H9 (cell line): ENCODE results near the gene GABBR2. TPM values are rescaled to one million over a fixed set of nuclear protein-coding genes. Genes with fewer than 3 reads are reported as not detected.

Experiments
- DNase-seq: peaks from one replicate; pipeline ENCODE4 v3.0.0-alpha.2; 2017
- H2AFZ ChIP-seq: one replicate; pipeline ENCODE4 v1.6.1; 2013; ENCODE audit warnings: mild to moderate bottlenecking, low read length, control low read depth, moderate library complexity
- H2AK5ac ChIP-seq: 2 replicates; pipeline ENCODE4 v1.6.1; 2013; ENCODE audit warnings: low read length, control low read depth, mixed read lengths; ENCODE audit not compliant: insufficient read length
- H2BK120ac ChIP-seq: one replicate; pipeline ENCODE4 v1.6.1; 2013; ENCODE audit warnings: low read depth, mild to moderate bottlenecking, low read length, control low read depth, inconsistent platforms; ENCODE audit not compliant: poor library complexity, severe bottlenecking
- H2BK12ac ChIP-seq: 2 replicates; pipeline ENCODE4 v1.6.1; 2013; ENCODE audit warnings: low read length, control low read depth, mixed read lengths, low read depth; ENCODE audit not compliant: insufficient read length
- H2BK15ac ChIP-seq: 2 replicates; pipeline ENCODE4 v1.6.1; 2013; ENCODE audit warnings: low read depth, low read length, control low read depth
- H2BK20ac ChIP-seq: one replicate; pipeline ENCODE4 v1.6.1; 2013; ENCODE audit warnings: low read depth, mild to moderate bottlenecking, low read length, control low read depth, inconsistent platforms; ENCODE audit not compliant: poor library complexity, severe bottlenecking
- H2BK5ac ChIP-seq: 2 replicates; pipeline ENCODE4 v1.6.1; 2013; ENCODE audit warnings: low read length, control low read depth, mixed read lengths; ENCODE audit not compliant: insufficient read length
- H3K14ac ChIP-seq: 2 replicates; pipeline ENCODE4 v1.6.1; 2013; ENCODE audit warnings: low read length, control low read depth; ENCODE audit not compliant: insufficient read depth
- H3K18ac ChIP-seq: 2 replicates; pipeline ENCODE4 v1.6.1; 2013; ENCODE audit warnings: low read depth, mild to moderate bottlenecking, mixed read lengths, low read length, control low read depth; ENCODE audit not compliant: insufficient read length
- H3K23ac ChIP-seq: 2 replicates; pipeline ENCODE4 v1.6.1; 2013; ENCODE audit warnings: low read length, control low read depth, mixed read lengths, low read depth; ENCODE audit not compliant: insufficient read length
- H3K23me2 ChIP-seq: 2 replicates; pipeline ENCODE4 v1.6.1; 2013; ENCODE audit warnings: low read depth, mild to moderate bottlenecking, mixed read lengths, low read length, control low read depth; ENCODE audit not compliant: insufficient read length, poor library complexity, severe bottlenecking
- H3K27ac ChIP-seq: 2 replicates; pipeline ENCODE4 v1.5.1; 2013; ENCODE audit warnings: low read length, control low read depth, mixed read lengths, low read depth; ENCODE audit not compliant: insufficient read length
- H3K27me3 ChIP-seq: 2 replicates; pipeline ENCODE4 v1.6.1; 2013; ENCODE audit warnings: low read length, control low read depth, inconsistent platforms; ENCODE audit not compliant: insufficient read depth
- H3K4ac ChIP-seq: 2 replicates; pipeline ENCODE4 v1.6.1; 2013; ENCODE audit warnings: low read depth, mild to moderate bottlenecking, control low read depth, inconsistent platforms, low read length, moderate library complexity
- H3K4me1 ChIP-seq: 2 replicates; pipeline ENCODE4 v1.6.1; 2013; ENCODE audit warnings: low read length, control low read depth, inconsistent platforms; ENCODE audit not compliant: insufficient read depth
- H3K4me2 ChIP-seq: 2 replicates; pipeline ENCODE4 v1.6.1; 2013; ENCODE audit warnings: low read length, control low read depth, mixed read lengths; ENCODE audit not compliant: insufficient read length, insufficient read depth
- H3K56ac ChIP-seq: 2 replicates; pipeline ENCODE4 v1.6.1; 2013; ENCODE audit warnings: low read depth, mild to moderate bottlenecking, mixed read lengths, low read length, control low read depth; ENCODE audit not compliant: insufficient read length
- H3K79me1 ChIP-seq: 2 replicates; pipeline ENCODE4 v1.6.1; 2013; ENCODE audit warnings: low read depth, mild to moderate bottlenecking, moderate library complexity, low read length, control low read depth, inconsistent platforms; ENCODE audit not compliant: insufficient read depth, poor library complexity, severe bottlenecking
- H3K79me2 ChIP-seq: 2 replicates; pipeline ENCODE4 v1.6.1; 2013; ENCODE audit warnings: low read length, control low read depth, inconsistent platforms; ENCODE audit not compliant: insufficient read depth
- H3K9ac ChIP-seq: 2 replicates; pipeline ENCODE4 v1.6.1; 2013; ENCODE audit warnings: low read length, control low read depth, mixed read lengths; ENCODE audit not compliant: insufficient read length; ENCODE audit errors: extremely low read depth
- H3K9me3 ChIP-seq: one replicate; pipeline ENCODE4 v1.6.1; 2013; ENCODE audit warnings: low read depth, low read length, inconsistent platforms; ENCODE audit not compliant: control insufficient read depth
- H3T11ph ChIP-seq: one replicate; pipeline ENCODE4 v1.6.1; 2013; ENCODE audit warnings: mild to moderate bottlenecking, low read length, control low read depth, inconsistent platforms
- H4K20me1 ChIP-seq: one replicate; pipeline ENCODE4 v1.6.1; 2013; ENCODE audit not compliant: control insufficient read depth, insufficient read length, insufficient read depth
- H4K5ac ChIP-seq: 2 replicates; pipeline ENCODE4 v1.6.1; 2013; ENCODE audit warnings: low read depth, mild to moderate bottlenecking, mixed read lengths, low read length, control low read depth; ENCODE audit not compliant: insufficient read length
- H4K8ac ChIP-seq: replicated peaks from 2 replicates; pipeline ENCODE4 v1.6.1; 2013; ENCODE audit warnings: low read length, control low read depth, mixed read lengths, low read depth; ENCODE audit not compliant: insufficient read length
- H4K91ac ChIP-seq: 2 replicates; pipeline ENCODE4 v1.6.1; 2013; ENCODE audit warnings: low read depth, mild to moderate bottlenecking, moderate library complexity, mixed read lengths, low read length, control low read depth; ENCODE audit not compliant: insufficient read length
- H3K27ac Mint-ChIP-seq, 3 experiments: 2 replicates in 2 of 3; 3 replicates in 1 of 3; pipeline ENCODE4 v1.8.0; 2020 to 2021; ENCODE audit warnings: mixed read lengths in 3 of 3, mild to moderate bottlenecking in 1 of 3, moderate library complexity in 1 of 3
- H3K27me3 Mint-ChIP-seq: 2 replicates; pipeline ENCODE4 v1.8.0; 2021; ENCODE audit warnings: low read depth, mild to moderate bottlenecking, moderate library complexity, mixed read lengths
- H3K36me3 Mint-ChIP-seq, 3 experiments: 2 replicates in 2 of 3; 3 replicates in 1 of 3; pipeline ENCODE4 v1.8.0; 2020 to 2021; ENCODE audit warnings: low read depth in 3 of 3, mixed read lengths in 3 of 3; ENCODE audit not compliant: insufficient read depth in 1 of 3
- H3K4me1 Mint-ChIP-seq, 2 experiments: 2 replicates each; pipeline ENCODE4 v1.8.0; 2020; ENCODE audit warnings: mixed read lengths in 2 of 2
- H3K4me3 Mint-ChIP-seq, 2 experiments: 2 replicates in 1 of 2; 3 replicates in 1 of 2; pipeline ENCODE4 v1.8.0; 2020 to 2021; ENCODE audit warnings: mild to moderate bottlenecking in 2 of 2, mixed read lengths in 2 of 2, moderate library complexity in 1 of 2
- H3K9me3 Mint-ChIP-seq, 2 experiments: 2 replicates in 1 of 2; 3 replicates in 1 of 2; pipeline ENCODE4 v1.8.0; 2020; ENCODE audit warnings: mild to moderate bottlenecking in 2 of 2, mixed read lengths in 2 of 2, moderate library complexity in 1 of 2
- CTCF ChIP-seq: fragments of 200-600 bp; sonication (generic); conservative IDR thresholded peaks from 3 replicates; pipeline ENCODE4 v1.8.0; 2021; ENCODE audit warnings: antibody characterized with exemption, mild to moderate bottlenecking
- WGBS: extraction: QIAGEN DNeasy Blood & Tissue Kit; methylation state at CpG from one replicate; pipeline ENCODE4 v1.1.7; 2013; ENCODE audit warnings: missing lambda C conversion rate, low lambda C conversion rate, mixed read lengths; ENCODE audit not compliant: insufficient read length; ENCODE audit errors: extremely low coverage; 5-methylcytosine and 5-hydroxymethylcytosine counted together
- total RNA-seq: library from RNA; stranded (reverse); gene quantifications from 2 replicates; pipeline ENCODE4 v1.2.1, GENCODE V29; 2021

The GABBR2 gene
- total RNA-seq, 1 experiment from 2014 or later, result 0.66 TPM

DNA sequence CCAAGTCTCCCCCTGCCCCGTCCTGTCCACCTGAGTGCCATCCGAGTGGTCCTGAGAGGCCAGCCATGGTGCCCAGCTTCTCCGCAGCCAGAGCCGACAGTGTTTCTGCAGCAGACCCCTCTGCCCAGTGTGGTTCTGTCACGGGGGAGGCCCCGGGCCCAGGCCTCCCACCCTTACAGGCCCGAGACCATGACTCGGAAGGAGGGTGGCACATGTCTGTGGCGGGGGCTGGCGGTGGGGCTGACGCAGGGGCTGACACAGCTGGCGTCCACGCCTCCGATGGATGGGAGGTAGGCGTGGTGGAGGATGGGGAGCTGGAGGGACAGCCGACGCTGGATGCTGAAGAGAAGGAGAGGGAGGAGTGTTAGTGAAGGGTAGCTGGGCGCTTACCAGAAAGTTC lies 418.3 kb downstream of the GABBR2 start:
- no peak overlapping the region for H2BK20ac ChIP-seq
- H2BK5ac ChIP-seq, result no peak overlapping the region
- no peak overlapping the region for H4K8ac ChIP-seq
- peaks cover 0 to 1% (median 0%) of the 10 kb centered on the region in 3 experiments; a peak in 1 of 7 replicates for H3K36me3 Mint-ChIP-seq
- H4K20me1 ChIP-seq, result no peaks in the 10 kb centered on the region
- H3K9ac ChIP-seq, result no peak overlapping the region
- H2AFZ ChIP-seq, result no peak overlapping the region
- peaks cover 12% of the 10 kb centered on the region in 2 experiments for H3K4me1 Mint-ChIP-seq
- H3K23ac ChIP-seq, result no peak overlapping the region
- no peak overlapping the region for H3K18ac ChIP-seq
- no peaks in the 10 kb centered on the region; the same call in 1 of the 2 replicates for H3K27me3 Mint-ChIP-seq
- H3K4me2 ChIP-seq, result no peak overlapping the region
- no peaks in the 10 kb centered on the region for H3K27me3 ChIP-seq
- WGBS, result no CpG with 5 or more reads among the region's 18 CpGs
- no peaks in the 10 kb centered on the region for H3K9me3 ChIP-seq
- H3K4me3 Mint-ChIP-seq, result no peak overlapping the region
- H3K4me1 ChIP-seq, result no peaks in the 10 kb centered on the region
- no peak overlapping the region for H2BK120ac ChIP-seq
- no peak for TF ChIP-seq CTCF
- no peak overlapping the region for H3K56ac ChIP-seq
- H4K91ac ChIP-seq, result no peak overlapping the region
- no peak overlapping the region for H3K14ac ChIP-seq
- no peaks in the 10 kb centered on the region for H3K79me1 ChIP-seq
- H4K5ac ChIP-seq, result no peak overlapping the region
- H3K79me2 ChIP-seq, result no peaks in the 10 kb centered on the region
- H3K9me3 Mint-ChIP-seq, result no peaks in the 10 kb centered on the region
- H3K4ac ChIP-seq, result no peak overlapping the region
- no peaks in the 10 kb centered on the region for H3K23me2 ChIP-seq
- no peak for DNase-seq
- no peak overlapping the region for H2BK12ac ChIP-seq
- no peak overlapping the region for H2BK15ac ChIP-seq
- no peak overlapping the region for H3K27ac ChIP-seq
- H2AK5ac ChIP-seq, result no peak overlapping the region
- H3T11ph ChIP-seq, result no peak overlapping the region
- H3K27ac Mint-ChIP-seq, result no peak overlapping the region
